HCT116 (cell line): ENCODE measurements around the gene ATP5F1E. TPM values are rescaled to one million over a fixed set of nuclear protein-coding genes. Genes with fewer than 3 reads are reported as not detected.

Experiments
- ATAC-seq: fragments of 200-7000 bp; cut with Tn5 transposase; 2 replicates; pipeline ENCODE4 v1.9.1; 2020; ENCODE audit warnings: mild to moderate bottlenecking, moderate library complexity
- BruUV-seq: library from RNA; stranded (reverse); fragments of 400-500 nt; replicated peaks from 2 replicates; lab custom pipeline; 2021; lab: Mats Ljungman, UMichigan
- CTCF ChIA-PET: fragments of 300-600 bp; sonication (Branson Sonifier 250); formaldehyde crosslinking; loops from one replicate; lab custom pipeline; 2021; ENCODE audit warnings: antibody characterized with exemption; lab: Charles Lee
- POLR2A ChIA-PET: fragments of 300-600, 350-600 bp; sonication (Branson Sonifier 250); formaldehyde crosslinking; loops from one replicate; lab custom pipeline; 2021; ENCODE audit warnings: antibody characterized with exemption; lab: Charles Lee
- RAD21 ChIA-PET, 2 experiments: fragments of 300-600 bp; sonication (Branson Sonifier 250); formaldehyde crosslinking; loops; one replicate each; lab custom pipeline; 2023; ENCODE audit warnings: low total read pairs in 2 of 2; ENCODE audit not compliant: uncharacterized antibody in 2 of 2, unreplicated experiment in 2 of 2, low non-redundant PET in 1 of 2; lab: Charles Lee
- DNase-seq: peaks from one replicate; pipeline ENCODE4 v3.0.0-alpha.2; 2010; ENCODE audit warnings: low read depth, low spot score
- H2AFZ ChIP-seq: fragments of 200-600 bp; shearing (Covaris generic), sonication (generic); 2 replicates; pipeline ENCODE4 v1.6.1; 2017; ENCODE audit warnings: low read depth, mixed run types, mixed read lengths, antibody characterized with exemption, low read length; ENCODE audit not compliant: poor library complexity, severe bottlenecking
- H3K27ac ChIP-seq: 2 replicates; pipeline ENCODE4 v1.5.1; 2012; ENCODE audit warnings: low read depth, low read length
- H3K27me3 ChIP-seq: fragments of 200-600 bp; sonication (generic); 2 replicates; pipeline ENCODE4 v1.6.1; 2016; ENCODE audit warnings: mixed run types, low read length, mixed read lengths; ENCODE audit not compliant: insufficient read depth
- H3K36me3 ChIP-seq, 2 experiments: fragments of 200-500 bp in 1 of 2; fragments of 200-600 bp in 1 of 2; sonication (Bioruptor generic) in 1 of 2; sonication (generic) in 1 of 2; 2 replicates each; pipeline versions ENCODE4 v1.5.1 to v1.6.1; 2014 to 2016; ENCODE audit warnings: low read length in 2 of 2, inconsistent platforms in 1 of 2, mixed read lengths in 1 of 2, mixed run types in 1 of 2; ENCODE audit not compliant: insufficient read depth in 2 of 2, control insufficient read depth in 1 of 2
- H3K4me1 ChIP-seq, 2 experiments: fragments of 200-600 bp in 1 of 2; sonication (generic) in 1 of 2; 2 replicates each; pipeline versions ENCODE4 v1.5.1 to v1.6.1; 2012 to 2017; ENCODE audit warnings: low read length in 2 of 2, inconsistent platforms in 1 of 2, mild to moderate bottlenecking in 1 of 2, mixed read lengths in 1 of 2, mixed run types in 1 of 2, moderate library complexity in 1 of 2; ENCODE audit not compliant: insufficient read depth in 2 of 2, control insufficient read depth in 1 of 2
- H3K4me2 ChIP-seq: fragments of 200-600 bp; sonication (generic); 2 replicates; pipeline ENCODE4 v1.6.1; 2017; ENCODE audit warnings: mixed run types, low read length, mixed read lengths
- H3K4me3 ChIP-seq, 2 experiments: fragments of 200-600 bp in 1 of 2; sonication (generic) in 1 of 2; replicated peaks in 1 of 2; 2 replicates each; pipeline ENCODE4 v1.5.1; 2011 to 2016; ENCODE audit warnings: low read length in 2 of 2, control low read depth in 1 of 2, low read depth in 1 of 2, mild to moderate bottlenecking in 1 of 2, mixed read lengths in 1 of 2, mixed run types in 1 of 2
- H3K79me2 ChIP-seq: fragments of 200-600 bp; sonication (generic); 2 replicates; pipeline ENCODE4 v1.6.1; 2017; ENCODE audit warnings: mild to moderate bottlenecking, mixed run types, low read length, moderate library complexity, mixed read lengths; ENCODE audit not compliant: insufficient read depth
- H3K9ac ChIP-seq: fragments of 200-600 bp; sonication (generic); 2 replicates; pipeline ENCODE4 v1.6.1; 2016; ENCODE audit warnings: low read length, mixed read lengths
- H3K9me2 ChIP-seq: fragments of 200-600 bp; sonication (generic), shearing (Covaris generic); 2 replicates; pipeline ENCODE4 v1.6.1; 2017; ENCODE audit warnings: mixed run types, mild to moderate bottlenecking, moderate library complexity; ENCODE audit not compliant: insufficient read depth
- H3K9me3 ChIP-seq, 2 experiments: fragments of 200-500 bp in 1 of 2; fragments of 200-600 bp in 1 of 2; sonication (Bioruptor generic) in 1 of 2; sonication (generic) in 1 of 2; 2 replicates each; pipeline ENCODE4 v1.6.1; 2014 to 2017; ENCODE audit warnings: low read length in 2 of 2, mixed read lengths in 2 of 2, inconsistent platforms in 1 of 2, low read depth in 1 of 2, mild to moderate bottlenecking in 1 of 2, mixed run types in 1 of 2, moderate library complexity in 1 of 2; ENCODE audit not compliant: control insufficient read depth in 1 of 2, insufficient read depth in 1 of 2
- H4K20me1 ChIP-seq: fragments of 200-600 bp; sonication (generic), shearing (Covaris generic); 2 replicates; pipeline ENCODE4 v1.6.1; 2017; ENCODE audit warnings: mixed run types, mild to moderate bottlenecking, moderate library complexity; ENCODE audit not compliant: insufficient read depth
- ATF3 ChIP-seq: IDR thresholded peaks from 2 replicates; pipeline ENCODE4 v1.6.1; 2012
- CBX3 ChIP-seq: IDR thresholded peaks from 2 replicates; pipeline ENCODE4 v1.6.1; 2012; ENCODE audit warnings: low read depth
- CEBPB ChIP-seq: IDR thresholded peaks from 2 replicates; pipeline ENCODE4 v1.6.1; 2012; ENCODE audit warnings: low read depth
- EGR1 ChIP-seq: IDR thresholded peaks from 2 replicates; pipeline ENCODE4 v1.6.1; 2012; ENCODE audit warnings: low read depth
- EZH2 ChIP-seq: fragments of 200-600 bp; sonication (generic); IDR thresholded peaks from 2 replicates; pipeline ENCODE4 v1.6.1; 2017; ENCODE audit warnings: antibody characterized with exemption, mixed run types
- EZH2phosphoT487 ChIP-seq: fragments of 200-600 bp; IDR thresholded peaks from 2 replicates; pipeline ENCODE4 v1.6.1; 2018; ENCODE audit warnings: antibody characterized with exemption, borderline replicate concordance
- POLR2AphosphoS5 ChIP-seq: IDR thresholded peaks from 2 replicates; pipeline ENCODE4 v1.6.1; 2011; ENCODE audit warnings: mild to moderate bottlenecking, low read depth, low read length, moderate library complexity
- RAD21 ChIP-seq: IDR thresholded peaks from 2 replicates; pipeline ENCODE4 v1.6.1; 2012; ENCODE audit warnings: low read depth, mild to moderate bottlenecking
- SIN3A ChIP-seq: IDR thresholded peaks from 2 replicates; pipeline ENCODE4 v1.6.1; 2012; ENCODE audit warnings: low read depth
- SP1 ChIP-seq: IDR thresholded peaks from 2 replicates; pipeline ENCODE4 v1.6.1; 2012; ENCODE audit warnings: low read depth
- SRF ChIP-seq: IDR thresholded peaks from 2 replicates; pipeline ENCODE4 v1.6.1; 2012; ENCODE audit warnings: low read depth
- TCF7L2 ChIP-seq: IDR thresholded peaks from 2 replicates; pipeline ENCODE4 v1.7.0; 2011; ENCODE audit warnings: borderline replicate concordance, inconsistent platforms; ENCODE audit not compliant: insufficient read depth, insufficient read length; ENCODE audit errors: extremely low read depth
- ZFX ChIP-seq: fragments of 450-650 bp; IDR thresholded peaks from 2 replicates; pipeline ENCODE4 v1.6.1; 2017
- ZNF274 ChIP-seq: fragments of 200-500 bp; sonication (Bioruptor generic); IDR thresholded peaks from 2 replicates; pipeline ENCODE4 v1.6.1; 2014; ENCODE audit warnings: mild to moderate bottlenecking, low read depth, low read length, inconsistent platforms
- intact Hi-C: fragments of 100-400 bp; cut with micrococcal nuclease; formaldehyde crosslinking; loops from 2 replicates; pipeline ENCODE4 v1.10.0; 2022
- total RNA-seq: library from RNA; stranded (reverse); gene quantifications from one replicate; pipeline ENCODE4 v1.2.1, GENCODE V29; 2021; ENCODE audit not compliant: unreplicated experiment
- TF ChIP-seq, protein P1 (sequence below): IDR thresholded peaks from 2 replicates; pipeline ENCODE4 v1.6.1; 2012
- TF ChIP-seq, protein P2 (sequence below): IDR thresholded peaks from 2 replicates; pipeline ENCODE4 v1.6.1; 2011; ENCODE audit warnings: mild to moderate bottlenecking, low read length, moderate library complexity; ENCODE audit not compliant: insufficient replicate concordance; ENCODE audit errors: extremely low read depth
- TF ChIP-seq, protein P3 (sequence below): IDR thresholded peaks from 2 replicates; pipeline ENCODE4 v1.6.1; 2012; ENCODE audit warnings: low read depth
- TF ChIP-seq, protein P4 (sequence below), 3 experiments: fragments of 200-600 bp in 1 of 3; sonication (generic) in 1 of 3; IDR thresholded peaks in 2 of 3; conservative IDR thresholded peaks in 1 of 3; 2 replicates each; pipeline ENCODE4 v1.5.1; 2012 to 2017; ENCODE audit warnings: low read depth in 2 of 3, low read length in 2 of 3, antibody characterized with exemption in 1 of 3, borderline replicate concordance in 1 of 3, control low read depth in 1 of 3, mild to moderate bottlenecking in 1 of 3, mixed read lengths in 1 of 3, mixed run types in 1 of 3, moderate library complexity in 1 of 3; ENCODE audit not compliant: insufficient read depth in 1 of 3

Gene ATP5F1E
- total RNA-seq, 1 experiment from 2014 or later: 72.8 TPM

DNA sequence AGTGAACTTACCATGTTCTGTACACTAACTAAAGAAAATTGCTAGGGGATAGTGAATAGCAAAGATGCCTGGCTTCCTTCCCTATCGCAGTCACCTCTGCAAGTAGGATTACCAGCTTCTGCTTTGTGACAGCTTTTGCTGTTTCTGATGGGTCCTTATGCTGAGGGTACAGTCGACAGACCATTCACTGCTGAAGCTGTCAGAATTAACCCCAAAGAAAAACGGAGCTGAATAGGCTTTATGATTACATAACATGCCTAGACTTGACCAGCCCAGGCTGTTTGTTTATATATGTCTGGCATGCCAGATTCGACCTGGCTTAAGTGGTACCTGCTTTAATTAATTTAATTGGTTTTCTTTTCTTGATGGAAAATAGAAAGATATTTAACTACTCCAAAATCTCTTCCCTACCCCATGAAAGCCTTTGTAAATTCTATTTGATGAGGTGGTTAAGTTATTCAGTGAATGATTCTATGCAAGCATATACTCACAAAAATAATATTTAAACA is 32.1 kb upstream of the ATP5F1E start:
- H3K4me2 ChIP-seq: peak overlapping the region; percentile 72
- no peaks in the 10 kb centered on the region for H3K9me2 ChIP-seq
- H3K4me3 ChIP-seq: peak overlapping the region; percentile 2 to 41; a peak in 3 of 4 replicates
- H3K9ac ChIP-seq: no peak overlapping the region
- peak overlapping the region; percentile 85 for H2AFZ ChIP-seq
- ATAC-seq (peak; percentile 35), DNase-seq (no peak)
- H3K36me3 ChIP-seq: no peaks in the 10 kb centered on the region
- ChIA-PET RAD21 (no interaction called here), POLR2A (interaction anchor here (0.9 kb wide), 1 partner anchor 32 kb away, joined by 5 read pairs; the partner anchor contains the start of gene ATP5F1E), CTCF (interaction anchor here (1.2 to 1.4 kb wide), 4 partner anchors 9 to 194 kb away, joined by 3 to 4 read pairs (median 4); partner anchors contain the start of gene ATP5F1E)
- no TSS peak for BruUV-seq
- no peak overlapping the region for H3K27ac ChIP-seq
- no peaks in the 10 kb centered on the region for H3K9me3 ChIP-seq
- peaks cover 8 to 19% of the 10 kb centered on the region in 2 experiments for H3K4me1 ChIP-seq
- no peaks in the 10 kb centered on the region for H3K79me2 ChIP-seq
- no peaks in the 10 kb centered on the region for H4K20me1 ChIP-seq
- no peaks in the 10 kb centered on the region for H3K27me3 ChIP-seq
- TF ChIP-seq RAD21 (no peak), ZFX (no peak), SIN3A (no peak), CEBPB (no peak), SP1 (no peak), TCF7L2 (no peak), POLR2AphosphoS5 (no peak), SRF (no peak), EZH2 (no peak), ATF3 (no peak), EGR1 (no peak), CBX3 (no peak), EZH2phosphoT487 (no peak), ZNF274 (no peak)
- TF ChIP-seq, protein P1, sequence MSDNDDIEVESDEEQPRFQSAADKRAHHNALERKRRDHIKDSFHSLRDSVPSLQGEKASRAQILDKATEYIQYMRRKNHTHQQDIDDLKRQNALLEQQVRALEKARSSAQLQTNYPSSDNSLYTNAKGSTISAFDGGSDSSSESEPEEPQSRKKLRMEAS: no peak
- TF ChIP-seq, protein P2, sequence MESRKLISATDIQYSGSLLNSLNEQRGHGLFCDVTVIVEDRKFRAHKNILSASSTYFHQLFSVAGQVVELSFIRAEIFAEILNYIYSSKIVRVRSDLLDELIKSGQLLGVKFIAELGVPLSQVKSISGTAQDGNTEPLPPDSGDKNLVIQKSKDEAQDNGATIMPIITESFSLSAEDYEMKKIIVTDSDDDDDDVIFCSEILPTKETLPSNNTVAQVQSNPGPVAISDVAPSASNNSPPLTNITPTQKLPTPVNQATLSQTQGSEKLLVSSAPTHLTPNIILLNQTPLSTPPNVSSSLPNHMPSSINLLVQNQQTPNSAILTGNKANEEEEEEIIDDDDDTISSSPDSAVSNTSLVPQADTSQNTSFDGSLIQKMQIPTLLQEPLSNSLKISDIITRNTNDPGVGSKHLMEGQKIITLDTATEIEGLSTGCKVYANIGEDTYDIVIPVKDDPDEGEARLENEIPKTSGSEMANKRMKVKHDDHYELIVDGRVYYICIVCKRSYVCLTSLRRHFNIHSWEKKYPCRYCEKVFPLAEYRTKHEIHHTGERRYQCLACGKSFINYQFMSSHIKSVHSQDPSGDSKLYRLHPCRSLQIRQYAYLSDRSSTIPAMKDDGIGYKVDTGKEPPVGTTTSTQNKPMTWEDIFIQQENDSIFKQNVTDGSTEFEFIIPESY: no peak
- TF ChIP-seq, protein P3, sequence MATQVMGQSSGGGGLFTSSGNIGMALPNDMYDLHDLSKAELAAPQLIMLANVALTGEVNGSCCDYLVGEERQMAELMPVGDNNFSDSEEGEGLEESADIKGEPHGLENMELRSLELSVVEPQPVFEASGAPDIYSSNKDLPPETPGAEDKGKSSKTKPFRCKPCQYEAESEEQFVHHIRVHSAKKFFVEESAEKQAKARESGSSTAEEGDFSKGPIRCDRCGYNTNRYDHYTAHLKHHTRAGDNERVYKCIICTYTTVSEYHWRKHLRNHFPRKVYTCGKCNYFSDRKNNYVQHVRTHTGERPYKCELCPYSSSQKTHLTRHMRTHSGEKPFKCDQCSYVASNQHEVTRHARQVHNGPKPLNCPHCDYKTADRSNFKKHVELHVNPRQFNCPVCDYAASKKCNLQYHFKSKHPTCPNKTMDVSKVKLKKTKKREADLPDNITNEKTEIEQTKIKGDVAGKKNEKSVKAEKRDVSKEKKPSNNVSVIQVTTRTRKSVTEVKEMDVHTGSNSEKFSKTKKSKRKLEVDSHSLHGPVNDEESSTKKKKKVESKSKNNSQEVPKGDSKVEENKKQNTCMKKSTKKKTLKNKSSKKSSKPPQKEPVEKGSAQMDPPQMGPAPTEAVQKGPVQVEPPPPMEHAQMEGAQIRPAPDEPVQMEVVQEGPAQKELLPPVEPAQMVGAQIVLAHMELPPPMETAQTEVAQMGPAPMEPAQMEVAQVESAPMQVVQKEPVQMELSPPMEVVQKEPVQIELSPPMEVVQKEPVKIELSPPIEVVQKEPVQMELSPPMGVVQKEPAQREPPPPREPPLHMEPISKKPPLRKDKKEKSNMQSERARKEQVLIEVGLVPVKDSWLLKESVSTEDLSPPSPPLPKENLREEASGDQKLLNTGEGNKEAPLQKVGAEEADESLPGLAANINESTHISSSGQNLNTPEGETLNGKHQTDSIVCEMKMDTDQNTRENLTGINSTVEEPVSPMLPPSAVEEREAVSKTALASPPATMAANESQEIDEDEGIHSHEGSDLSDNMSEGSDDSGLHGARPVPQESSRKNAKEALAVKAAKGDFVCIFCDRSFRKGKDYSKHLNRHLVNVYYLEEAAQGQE: no peak
- TF ChIP-seq, protein P4, sequence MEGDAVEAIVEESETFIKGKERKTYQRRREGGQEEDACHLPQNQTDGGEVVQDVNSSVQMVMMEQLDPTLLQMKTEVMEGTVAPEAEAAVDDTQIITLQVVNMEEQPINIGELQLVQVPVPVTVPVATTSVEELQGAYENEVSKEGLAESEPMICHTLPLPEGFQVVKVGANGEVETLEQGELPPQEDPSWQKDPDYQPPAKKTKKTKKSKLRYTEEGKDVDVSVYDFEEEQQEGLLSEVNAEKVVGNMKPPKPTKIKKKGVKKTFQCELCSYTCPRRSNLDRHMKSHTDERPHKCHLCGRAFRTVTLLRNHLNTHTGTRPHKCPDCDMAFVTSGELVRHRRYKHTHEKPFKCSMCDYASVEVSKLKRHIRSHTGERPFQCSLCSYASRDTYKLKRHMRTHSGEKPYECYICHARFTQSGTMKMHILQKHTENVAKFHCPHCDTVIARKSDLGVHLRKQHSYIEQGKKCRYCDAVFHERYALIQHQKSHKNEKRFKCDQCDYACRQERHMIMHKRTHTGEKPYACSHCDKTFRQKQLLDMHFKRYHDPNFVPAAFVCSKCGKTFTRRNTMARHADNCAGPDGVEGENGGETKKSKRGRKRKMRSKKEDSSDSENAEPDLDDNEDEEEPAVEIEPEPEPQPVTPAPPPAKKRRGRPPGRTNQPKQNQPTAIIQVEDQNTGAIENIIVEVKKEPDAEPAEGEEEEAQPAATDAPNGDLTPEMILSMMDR (IDR thresholded peaks at IDR 0.05 in 2 of 3, conservative IDR thresholded peaks at IDR 0.05 in 1 of 3; ENCODE audit: borderline replicate concordance in 1 of 3, insufficient read depth in 1 of 3, low read depth in 2 of 3, low read length in 2 of 3): no peak
- intact Hi-C loops: no loop called here
